Stimulated activated CD4-positive, alpha-beta T cell treated with anti-CD3 and anti-CD28 coated beads, Interleukin-2, amount 100 ng/mL, for 24 hours (primary cell): Measurements from ENCODE around the gene AIM2.
A peak's percentile ranks its signal among the peaks of the same experiment; 100 is the strongest.
"Not testable (repeated sequence)": the region's sequence is repeated elsewhere in the genome, so short reads cannot be mapped to it uniquely, and the experiment has no call there.

Experiments used
- DNase-seq, 2 donors: peaks; one replicate each; pipeline ENCODE4 v3.0.0-alpha.2; 2020

The AIM2 gene, protein sequence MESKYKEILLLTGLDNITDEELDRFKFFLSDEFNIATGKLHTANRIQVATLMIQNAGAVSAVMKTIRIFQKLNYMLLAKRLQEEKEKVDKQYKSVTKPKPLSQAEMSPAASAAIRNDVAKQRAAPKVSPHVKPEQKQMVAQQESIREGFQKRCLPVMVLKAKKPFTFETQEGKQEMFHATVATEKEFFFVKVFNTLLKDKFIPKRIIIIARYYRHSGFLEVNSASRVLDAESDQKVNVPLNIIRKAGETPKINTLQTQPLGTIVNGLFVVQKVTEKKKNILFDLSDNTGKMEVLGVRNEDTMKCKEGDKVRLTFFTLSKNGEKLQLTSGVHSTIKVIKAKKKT

DNA sequence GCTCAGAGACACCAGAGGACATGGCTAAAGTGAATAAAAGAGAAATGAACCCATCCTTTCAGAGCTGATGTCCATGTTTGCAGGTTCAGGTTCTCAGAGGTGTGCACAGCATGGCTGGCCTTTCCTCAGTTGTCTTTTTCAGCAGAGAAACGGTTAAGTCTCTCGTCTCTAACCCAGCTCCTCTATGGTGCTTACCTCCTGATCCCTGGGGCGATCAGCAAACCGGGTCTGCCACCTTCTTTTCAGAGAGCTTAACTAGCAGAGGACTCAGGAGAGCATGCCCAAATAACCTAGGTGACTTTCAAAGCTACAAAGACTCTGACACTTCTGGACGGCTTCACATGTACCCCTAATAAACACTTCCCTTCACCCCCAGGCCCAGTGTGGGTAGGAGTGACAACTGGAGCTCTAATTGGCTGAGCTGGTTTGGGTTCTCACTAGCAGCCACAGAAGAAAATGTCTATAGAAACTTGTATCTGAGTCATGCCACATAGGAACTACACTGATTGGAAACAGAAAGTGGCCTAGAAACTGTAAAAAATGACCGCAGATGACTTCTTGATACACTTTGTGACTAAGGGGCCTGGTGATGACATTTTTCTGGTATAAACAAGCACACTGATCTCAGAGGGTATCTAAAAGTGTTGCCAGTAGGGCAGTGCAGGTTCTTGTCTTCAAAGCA, at the start of gene AIM2:
Gene AIM2 (minus strand): TSS at position 329 of the 682 bp plus-strand sequence. CDS start 3,267 bp downstream, outside the sequence.
- DNase-seq, result peak; percentile 60 to 70

DNA sequence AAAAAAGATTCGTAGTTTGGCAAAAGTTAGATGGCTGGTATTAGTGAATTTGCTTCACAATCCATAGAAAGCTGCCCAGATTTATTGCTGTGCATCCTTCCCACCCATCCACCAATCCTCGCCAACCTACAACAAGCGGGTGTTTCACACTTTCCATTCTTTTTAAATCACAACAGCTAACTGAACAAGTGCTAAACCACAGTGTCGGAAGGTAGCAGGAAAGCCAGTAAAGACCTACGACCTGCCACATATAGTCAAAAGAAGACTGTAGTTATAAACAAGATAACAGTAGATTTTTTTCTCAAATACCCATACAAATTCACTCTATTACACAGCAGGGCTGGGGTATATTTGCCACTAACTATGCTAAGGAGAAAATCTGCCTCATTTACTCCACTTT, 47.0 kb upstream of the AIM2 start:
- no peak for DNase-seq

DNA sequence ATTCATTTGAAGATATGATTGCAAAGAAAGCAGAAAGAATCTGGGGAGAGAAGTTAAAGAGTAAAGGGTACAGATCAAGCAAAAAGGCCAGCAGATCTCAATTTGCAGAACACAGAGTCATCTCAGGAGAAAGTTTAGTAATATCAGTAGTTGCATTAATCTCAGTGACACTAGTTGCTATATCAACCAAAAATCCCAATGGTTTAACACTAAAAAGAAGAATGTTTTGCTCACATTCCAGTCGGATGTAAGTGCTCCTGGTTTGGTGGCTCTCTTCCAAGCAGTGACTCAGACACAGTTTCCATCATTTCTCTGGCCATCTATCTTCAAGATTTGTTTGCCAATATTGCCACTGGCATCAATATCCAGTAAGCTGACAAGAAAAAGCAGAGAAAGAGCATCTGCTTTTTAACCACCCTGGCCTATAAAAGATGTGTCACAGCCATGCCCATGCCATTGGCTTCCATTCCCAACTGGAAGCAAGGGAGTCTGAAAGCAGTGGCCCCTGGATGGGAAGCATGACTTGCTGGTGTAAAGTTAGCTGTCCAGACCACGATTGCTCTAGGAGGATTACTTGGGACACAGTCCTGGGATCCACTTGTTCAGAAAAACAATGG, 45.5 kb upstream of the AIM2 start:
- no peak for DNase-seq

DNA sequence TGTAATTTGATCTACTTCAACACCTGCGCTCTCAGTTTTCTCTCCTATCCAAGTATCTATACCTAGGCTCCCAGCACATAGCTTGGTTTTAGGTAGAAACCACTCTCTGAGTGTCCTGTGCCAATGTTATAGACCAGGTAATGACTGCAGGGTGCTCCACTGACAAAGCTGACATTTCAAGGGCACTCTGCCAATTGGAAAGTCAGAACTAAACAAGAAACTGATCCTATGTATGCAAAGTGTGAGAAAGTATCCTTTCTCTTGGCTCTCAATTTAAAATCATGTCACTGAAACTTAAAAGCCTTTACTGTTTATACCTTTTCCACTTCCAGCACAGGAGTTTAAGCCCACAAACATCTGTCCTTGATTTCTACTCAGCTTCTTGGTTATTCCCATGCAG, 45.0 kb upstream of the AIM2 start:
- DNase-seq, result no peak

DNA sequence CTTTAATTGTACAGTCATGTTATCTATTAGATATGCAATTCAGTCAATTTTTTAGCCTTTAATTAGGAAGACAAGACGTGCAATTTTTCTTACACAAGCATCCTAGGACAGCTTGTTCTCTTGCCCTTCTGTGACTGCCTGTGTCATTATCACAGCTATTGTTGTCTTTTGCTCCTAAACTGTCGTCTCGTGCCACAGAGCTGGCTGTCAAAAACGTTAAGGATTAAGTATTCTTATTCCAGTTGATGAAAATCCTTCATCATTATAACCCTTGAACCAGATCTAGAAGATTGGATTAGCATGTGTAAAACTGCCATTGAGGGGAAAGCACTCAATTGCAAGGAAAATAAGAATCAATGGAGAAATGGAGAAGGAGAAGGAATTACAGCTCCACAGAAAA, 43.8 kb upstream of the AIM2 start:
- DNase-seq, result no peak

DNA sequence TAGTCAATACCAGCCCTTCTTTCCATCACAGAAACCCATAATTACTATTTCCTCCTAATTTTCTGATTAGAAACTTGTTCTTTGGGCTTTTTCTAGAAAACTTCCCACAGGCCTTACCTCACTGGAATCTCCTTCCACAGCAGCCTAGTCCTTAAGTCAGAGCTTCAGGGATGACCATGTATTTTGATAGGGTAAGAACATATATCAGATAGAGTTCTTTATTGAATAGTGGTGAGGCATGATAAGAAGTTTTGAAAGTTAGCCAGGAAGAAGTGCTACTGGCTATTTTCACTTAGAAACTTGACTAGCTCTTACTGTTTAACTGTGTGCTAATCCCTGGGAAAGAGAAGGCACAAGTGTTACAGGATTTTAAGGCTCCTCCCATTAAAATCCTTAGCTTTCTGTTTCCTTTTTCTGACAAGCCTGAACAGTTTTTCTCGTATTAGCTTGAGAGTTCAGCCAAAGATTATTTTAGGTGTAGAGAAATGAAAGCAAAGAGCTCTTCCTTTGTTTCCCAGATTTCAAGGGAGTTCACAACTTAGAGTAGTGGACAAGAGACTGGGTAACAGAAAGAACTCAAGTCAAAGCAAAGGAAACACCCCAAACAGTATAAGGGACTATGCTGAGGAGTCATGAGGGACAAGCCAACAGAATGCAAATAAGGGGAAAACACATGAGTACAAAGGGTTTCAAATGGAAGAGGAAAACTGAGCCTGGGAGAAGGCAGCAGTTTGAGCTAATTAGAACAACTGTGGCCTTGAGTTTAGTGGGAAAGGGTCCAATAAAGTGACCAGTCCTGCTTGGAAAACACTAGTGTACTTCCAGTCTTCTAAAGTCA, 37.2 kb upstream of the AIM2 start:
- DNase-seq, result no peak

DNA sequence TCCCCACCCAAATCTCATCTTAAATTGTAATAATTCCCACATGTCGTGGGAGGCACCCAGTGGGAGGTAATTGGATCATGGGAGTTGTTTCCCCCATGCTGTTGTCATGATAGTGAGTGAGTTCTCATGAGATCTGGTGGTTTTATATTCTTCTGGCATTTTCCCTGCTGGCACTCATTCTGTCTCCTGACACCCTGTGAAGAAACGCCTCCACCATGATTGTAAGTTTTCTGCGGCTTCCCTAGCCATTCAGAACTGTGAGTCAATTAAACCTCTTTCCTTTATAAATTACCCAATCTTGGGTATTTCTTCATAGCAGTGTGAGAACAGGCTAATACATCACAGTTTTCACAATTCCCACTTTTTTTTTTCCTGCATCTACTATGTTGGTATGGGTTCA, 26.5 kb upstream of the AIM2 start:
- not testable (repeated sequence) for DNase-seq

DNA sequence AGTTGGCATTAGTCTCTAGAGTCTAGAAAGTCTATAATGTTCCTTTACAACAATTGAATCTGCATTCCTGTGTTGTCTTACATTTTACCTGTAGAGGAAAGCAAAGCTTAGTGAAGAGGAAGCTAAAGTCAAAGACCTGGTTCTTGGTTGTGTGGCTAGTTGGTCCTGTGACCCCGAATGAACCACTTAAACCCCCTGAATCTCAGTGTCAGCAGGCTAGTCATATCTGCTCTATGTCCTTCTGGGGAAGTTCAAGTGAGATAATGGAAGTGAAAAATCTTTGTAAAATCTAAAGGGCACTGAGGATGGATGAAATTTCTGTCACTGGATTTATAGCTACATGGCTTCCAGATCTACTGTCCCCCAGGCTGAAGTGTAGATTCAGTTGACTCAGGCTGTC, 24.0 kb upstream of the AIM2 start:
- DNase-seq, result no peak

DNA sequence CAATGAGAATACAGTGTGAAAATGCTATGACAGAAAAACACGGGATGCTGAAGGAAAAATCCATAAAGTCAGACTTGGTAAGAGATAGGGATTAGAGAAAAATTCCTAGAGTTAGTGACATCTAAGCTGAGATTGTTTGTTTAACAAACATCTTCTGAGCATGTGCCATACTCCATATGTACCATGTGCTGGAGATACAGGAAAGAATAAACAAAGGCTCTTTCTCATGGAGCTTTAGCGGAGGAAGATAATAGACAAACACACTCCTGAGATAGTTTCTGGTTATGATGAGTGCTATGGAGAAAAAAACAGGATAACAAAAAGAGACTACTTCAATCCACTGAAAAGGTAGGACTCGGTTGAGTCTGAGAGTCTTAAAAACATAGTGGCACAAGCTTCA, 22.0 kb upstream of the AIM2 start:
- DNase-seq, result no peak

DNA sequence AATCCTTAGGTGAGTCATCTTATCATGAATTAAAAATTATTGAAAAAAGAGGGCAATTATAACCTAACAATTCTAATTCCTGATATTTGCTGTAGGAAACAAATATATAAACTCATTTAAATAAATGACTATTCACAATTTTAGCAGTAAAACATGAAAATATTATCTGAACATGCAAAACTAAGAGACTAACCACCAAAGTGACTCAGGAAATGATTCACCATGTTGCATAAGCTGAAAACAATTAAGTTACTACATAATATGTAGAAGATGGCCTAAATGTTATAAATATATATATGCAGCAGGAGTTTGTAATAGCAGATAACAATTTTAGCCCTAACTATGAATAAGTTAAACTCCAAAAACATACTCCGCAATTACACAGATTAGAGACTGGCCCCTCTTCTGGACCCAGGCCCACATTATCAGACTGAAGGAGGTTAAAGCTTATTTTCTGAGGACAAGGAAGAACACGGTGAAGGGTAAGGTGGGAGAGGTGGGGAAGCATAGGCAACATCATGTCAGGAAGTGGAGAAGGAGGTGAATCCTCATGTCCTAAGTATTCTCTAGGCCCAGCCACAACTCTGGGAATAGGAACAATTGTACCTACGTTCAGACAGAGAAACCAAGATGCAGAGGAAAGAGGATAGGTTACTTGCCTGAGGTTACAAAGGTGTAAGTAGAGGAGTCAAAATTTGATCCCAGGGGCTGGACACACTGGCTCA, 15.6 kb upstream of the AIM2 start:
- no peak for DNase-seq

DNA sequence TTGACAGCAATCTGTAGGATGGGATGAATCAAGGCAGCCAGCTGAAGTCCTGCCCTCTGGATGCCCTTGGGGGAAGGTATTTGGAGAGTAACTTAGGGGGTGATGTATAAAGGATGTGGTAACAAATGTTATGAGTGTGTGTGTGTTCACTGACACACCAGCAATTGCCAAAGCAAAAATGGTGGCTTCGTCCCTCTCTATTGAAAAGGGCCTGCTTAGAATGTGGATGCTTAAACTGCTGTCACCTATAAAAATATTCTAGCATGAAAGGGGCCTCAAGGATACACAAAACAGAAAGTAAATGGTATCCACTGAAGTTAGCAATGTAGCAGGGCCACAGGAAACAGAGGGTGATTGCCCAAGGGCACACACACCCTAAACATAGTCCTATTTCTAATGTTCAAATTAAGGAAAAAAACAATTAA, 15.1 kb upstream of the AIM2 start:
- DNase-seq, result no peak

DNA sequence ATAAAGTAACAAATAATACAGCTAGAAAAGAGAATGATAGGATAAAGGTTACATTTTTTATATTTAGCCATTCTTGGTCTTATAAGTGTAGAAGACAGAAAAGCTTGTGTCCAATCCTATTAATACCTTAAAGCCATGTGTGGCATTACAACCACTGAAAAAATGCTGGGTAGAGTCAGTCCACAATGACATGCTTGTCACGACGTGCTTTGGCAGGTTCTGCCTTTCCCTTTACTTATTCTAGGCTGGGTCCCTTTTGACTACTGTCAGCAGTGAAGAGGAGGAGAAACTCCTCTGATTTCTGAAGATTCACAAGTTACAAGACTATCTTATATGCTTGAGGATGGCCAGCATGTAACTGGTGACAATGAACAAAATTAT, 14.6 kb upstream of the AIM2 start:
- DNase-seq, result no peak

DNA sequence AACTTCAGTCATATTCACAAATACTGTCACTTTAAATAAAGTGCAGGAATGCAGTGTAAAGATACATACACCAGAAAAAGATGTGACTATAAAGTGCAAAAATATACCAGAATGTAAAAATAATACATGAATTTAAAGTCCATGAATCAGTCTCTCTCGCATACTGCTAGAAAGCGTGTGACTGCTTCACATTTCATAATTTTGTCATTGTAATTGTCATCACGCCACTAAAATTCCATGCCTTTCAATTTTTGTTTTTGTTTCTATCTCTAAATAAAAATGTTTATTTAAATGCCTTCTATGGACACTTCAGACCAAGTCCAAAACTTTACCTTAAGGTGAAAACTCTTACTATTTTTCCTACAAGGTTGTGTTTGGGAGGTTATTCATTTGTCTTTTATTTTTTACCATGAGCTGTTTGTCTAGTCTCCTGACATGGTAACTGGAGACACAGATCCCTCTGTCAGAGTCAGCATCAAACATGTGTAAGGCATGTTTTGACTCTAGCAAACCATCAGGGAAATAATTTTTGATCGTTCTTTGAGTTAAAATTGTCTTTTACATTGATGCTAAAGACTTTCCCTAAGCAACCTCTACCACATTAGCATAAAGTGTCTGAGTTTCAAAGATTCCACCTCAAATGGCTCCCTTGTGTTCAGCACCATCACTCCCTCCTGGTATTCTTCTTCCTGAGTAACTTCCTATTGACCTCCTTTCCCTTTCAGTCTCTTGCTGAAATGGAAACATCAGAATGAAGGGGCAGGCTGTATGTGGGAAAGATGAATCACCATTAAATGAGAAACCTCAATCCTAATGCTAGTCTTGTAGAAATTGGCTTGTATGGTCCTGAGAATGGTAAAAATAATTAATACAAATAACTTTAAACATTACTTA, 14.0 kb upstream of the AIM2 start:
- no peak for DNase-seq

DNA sequence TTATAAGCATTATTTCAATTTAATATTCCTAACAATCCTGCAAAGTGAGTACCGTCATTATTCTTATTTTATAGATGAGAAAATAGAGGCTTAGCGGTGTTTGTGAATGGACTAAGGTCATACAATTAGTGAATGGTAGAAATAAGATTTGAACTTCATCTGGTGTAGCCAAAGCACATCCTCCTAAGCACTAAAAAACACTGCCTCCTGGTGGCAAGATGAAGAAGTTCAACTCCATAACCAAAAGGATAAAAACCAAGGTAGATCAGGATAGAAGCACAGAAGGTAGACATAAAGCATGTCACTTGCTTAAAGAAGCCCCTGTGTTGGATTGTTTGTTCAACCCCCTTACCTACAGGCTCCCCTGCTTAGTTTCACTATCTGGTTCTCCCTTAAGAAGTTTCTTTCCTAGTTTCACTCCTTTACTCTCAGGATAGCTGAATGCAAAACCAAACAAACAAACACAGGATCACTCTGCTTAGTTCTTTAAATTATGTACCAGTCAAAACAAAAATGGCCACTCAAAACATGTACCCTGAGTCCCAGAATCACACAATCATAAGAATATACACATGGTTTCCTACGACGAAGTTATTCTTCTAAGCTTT, 12.7 kb upstream of the AIM2 start:
- DNase-seq, result no peak

DNA sequence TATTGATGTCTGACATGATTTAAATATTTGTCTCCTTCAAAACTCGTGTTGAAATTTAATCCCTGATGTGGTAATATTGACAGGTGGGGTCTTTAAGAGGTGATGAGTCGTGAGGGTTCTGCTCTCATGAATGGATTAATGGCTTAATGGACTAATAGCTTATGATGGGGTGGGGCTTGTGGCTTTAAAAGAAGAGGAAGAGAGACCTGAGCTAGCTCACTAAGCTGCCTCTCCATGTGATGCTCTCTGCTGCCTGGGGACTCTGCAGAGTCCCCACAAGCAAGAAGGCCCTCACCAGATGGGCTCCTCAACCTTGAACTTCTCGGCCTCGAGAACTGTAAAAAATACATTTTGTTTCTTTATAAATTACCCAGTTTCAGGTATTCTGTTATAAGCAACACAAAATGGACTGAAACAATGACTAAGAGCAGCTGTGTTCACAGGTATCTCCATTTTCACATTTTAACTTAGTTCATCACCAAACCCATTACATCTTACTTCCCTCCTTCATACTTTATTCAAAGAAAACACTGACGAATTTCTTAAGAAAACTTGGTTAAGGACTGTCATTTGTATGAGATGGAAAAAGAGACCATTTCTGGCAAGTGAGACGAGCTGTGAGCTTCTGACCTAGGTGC, 12.1 kb upstream of the AIM2 start:
- no peak for DNase-seq

DNA sequence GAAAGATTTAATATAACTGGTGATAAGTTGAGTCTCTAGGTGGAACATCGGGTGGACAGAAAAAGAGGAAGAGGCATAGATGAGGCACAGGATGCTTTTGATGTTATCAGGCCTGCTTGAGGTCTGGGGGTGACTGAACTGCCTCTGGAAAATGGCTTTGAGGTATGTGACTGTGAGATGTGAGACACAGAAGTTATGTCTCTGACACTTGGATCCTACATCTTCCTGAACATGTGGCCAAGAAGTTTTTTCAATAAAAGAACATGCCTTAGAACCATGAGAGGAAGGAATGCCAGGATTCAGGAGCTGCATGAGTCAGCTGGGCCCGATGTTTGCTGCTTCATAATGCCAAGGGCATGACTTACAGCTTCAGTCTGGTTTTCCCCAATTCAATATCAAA, 11.5 kb upstream of the AIM2 start:
- no peak for DNase-seq

DNA sequence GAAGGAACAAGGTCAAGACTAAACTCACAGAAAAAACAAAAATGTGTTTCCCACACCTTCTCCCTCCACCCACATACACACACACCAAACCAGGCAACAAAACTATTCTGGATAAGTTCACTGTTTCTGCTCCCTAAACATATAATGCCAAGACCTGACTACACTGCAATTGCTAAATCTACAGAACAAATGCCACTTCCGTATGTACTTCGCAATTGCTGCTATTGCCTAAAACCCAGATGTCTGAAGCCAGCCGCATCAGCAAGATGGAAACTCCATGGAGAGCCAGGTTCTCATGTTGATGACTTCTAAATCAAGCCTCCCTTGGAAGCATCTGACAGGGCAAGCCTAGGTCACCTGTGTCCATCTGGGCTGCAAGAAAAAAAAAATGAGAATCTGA, 8.3 kb upstream of the AIM2 start:
- DNase-seq, result no peak

DNA sequence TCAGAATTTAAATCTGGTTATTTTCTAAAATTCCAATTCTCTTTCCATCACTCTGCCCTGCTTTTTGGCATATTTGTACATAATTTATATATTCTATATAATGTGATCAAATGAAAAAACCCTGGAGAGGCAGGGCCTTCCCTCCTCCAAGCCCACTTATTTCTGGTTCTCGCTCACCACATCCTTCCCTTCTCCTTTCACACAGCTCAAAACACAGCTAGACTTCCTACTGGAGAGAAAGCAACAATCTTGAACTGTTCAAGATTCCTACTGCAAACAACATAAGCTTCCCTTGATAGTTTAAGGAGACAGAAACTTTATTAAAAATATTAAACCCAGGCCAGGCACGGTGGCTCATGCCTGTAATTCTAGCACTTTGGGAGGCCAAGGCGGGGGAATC, 7.6 kb upstream of the AIM2 start:
- no peak for DNase-seq

DNA sequence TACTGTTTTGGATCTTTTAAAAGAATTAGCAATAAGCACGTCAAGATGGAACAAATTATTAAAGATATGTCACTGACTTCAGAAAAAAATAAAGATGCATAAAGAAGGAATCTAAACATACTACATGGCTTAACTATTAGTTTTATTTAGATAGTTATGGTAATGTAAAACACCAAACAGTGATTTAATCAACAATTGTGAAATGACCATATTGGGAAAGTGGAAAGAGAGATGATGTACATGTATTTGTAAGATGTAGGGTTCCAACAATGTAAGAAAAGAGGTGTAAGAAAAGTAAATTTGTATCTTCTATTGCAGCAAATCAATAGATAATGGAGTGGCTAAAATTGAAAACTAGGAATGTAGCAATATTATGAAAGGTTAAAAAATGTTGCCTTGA, 6.4 kb upstream of the AIM2 start:
- no peak for DNase-seq

DNA sequence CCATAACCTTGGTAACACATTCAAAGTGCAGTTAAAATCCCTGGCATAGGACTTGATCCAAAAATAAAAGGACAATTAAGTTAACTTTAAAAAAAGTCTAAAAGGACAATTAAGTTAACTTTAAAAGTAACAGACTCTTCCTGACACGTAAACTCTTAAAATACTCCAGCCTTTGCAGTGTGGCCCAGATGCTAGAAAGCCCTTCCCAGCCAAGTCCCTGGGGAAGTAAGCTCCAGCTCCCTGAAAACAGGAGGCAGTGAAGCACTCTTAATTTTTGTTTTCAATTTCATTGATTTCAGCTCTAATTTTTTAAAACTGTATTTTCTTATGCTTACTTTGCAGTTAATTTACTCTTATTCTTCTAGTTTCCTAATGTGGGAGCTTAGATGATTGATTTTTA, 5.1 kb upstream of the AIM2 start:
- no peak for DNase-seq

DNA sequence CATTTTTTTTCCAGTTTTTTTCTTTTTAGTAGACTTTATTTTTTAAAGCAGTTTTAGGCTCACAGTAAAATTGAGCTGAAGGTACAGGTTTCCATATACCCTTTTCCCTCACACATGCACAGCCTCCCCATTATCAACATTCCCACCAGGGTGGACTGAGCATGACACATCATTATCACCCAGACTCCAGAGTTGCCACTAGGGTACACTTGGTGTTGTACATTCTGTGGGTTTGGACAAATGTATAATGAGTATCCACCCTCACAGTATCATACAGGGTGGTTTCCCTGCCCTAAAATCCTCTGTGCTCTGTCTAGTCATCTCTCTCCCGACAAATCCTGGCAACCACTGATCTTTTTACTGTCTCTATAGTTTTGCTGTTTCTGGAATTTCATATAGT, 3.0 kb upstream of the AIM2 start:
- DNase-seq, result no peak
